VCaP (cell line): Measurements from ENCODE around the gene RASA1.

Experiments used
- H3K27ac ChIP-seq: fragments of 450-650 bp; 2 replicates; pipeline ENCODE4 v1.5.1; 2017
- CTCF ChIP-seq: fragments of 450-650 bp; conservative IDR thresholded peaks from 2 replicates; pipeline ENCODE4 v1.5.1; 2017; ENCODE audit warnings: mild to moderate bottlenecking, moderate library complexity

Gene RASA1

GRCh38 chr5:87329114-87329513 lies 61.4 kb downstream of the RASA1 start:
- no peak overlapping the region for H3K27ac ChIP-seq
- no peak for TF ChIP-seq CTCF

DNA sequence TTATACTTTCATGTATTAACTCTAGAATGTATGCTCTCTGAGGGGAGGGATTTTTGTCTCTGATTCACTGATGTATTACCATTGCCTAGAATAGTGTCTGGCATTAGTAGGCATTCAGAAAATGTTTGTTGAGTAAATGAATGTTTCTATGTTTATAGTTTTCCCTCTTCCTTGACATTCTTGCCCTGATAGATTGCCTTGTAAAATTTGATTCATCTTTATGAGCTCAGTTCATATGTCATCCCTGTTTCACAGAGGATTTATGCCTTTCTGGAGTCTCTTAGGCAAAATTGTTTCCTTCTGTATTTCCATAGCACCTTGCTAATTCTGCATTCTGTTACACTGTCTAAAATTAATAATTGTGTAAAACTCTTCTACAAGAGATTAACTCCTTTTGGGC lies 72.3 kb downstream of the RASA1 start:
- no peak for TF ChIP-seq CTCF
- H3K27ac ChIP-seq = no peak overlapping the region

DNA sequence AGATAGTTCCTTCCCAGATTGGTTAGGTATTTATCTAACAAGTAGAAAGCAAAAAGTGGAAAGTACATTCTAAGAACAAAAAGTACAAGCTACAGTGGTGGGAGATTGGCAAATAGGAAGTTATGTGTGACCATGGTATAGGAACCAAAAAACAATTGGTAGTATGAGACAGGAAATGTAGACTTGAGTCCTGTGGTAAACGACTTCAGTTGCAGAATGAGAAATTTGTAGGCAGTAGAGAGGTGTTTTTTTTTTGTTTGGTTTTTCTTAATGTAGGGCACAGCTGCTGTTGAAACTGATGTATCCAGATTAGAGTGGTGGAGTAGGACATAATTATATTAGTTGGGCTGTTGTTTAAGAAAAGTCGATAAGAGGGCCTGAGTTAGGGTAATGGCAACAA lies 73.0 kb downstream of the RASA1 start:
- no peak for TF ChIP-seq CTCF
- H3K27ac ChIP-seq = no peak overlapping the region

DNA sequence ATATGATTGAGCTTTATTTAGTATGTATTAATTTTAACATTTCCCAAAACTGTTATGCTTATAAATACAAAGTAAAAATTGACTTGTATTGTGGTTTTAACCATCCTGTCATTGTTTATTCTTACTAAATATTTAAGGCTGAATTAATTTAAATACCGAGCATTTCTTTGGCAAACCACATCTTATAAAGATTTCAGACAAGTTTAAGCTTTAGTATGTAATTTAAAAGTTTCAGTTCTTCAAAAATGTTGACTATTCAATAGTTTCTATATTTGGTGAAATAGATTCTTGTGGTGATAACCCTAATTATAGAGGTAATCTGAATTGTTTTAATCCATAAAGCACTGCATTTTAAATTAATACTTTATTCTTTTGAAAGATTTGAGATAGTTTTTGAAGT lies 79.6 kb downstream of the RASA1 start:
- H3K27ac ChIP-seq = no peak overlapping the region
- no peak for TF ChIP-seq CTCF

- TF ChIP-seq CTCF = no peak
- no peak overlapping the region for H3K27ac ChIP-seq
Observed at GRCh38 chr5:87347841-87348240, 80.2 kb downstream of the RASA1 start.

- TF ChIP-seq CTCF = no peak
- no peak overlapping the region for H3K27ac ChIP-seq
Observed at GRCh38 chr5:87354496-87354895, 86.8 kb downstream of the RASA1 start.

DNA sequence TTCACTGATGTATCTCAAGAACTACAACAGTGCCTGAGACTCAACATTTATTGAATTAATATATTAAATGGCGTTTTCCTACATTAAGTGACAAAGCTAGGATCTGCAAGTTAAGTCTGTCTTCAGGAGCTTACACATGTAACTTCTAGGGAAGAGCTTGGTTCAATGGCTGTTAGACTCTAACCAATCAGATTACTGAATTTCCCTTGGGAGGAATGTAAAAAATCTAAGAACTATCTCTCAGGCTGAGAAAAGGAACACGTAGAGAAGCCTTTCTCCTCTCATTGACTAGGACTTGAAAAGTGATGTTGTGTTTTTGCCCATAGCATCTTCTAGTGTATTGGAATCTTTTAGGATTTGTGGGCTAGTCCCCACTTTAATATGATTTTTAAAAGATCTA lies 91.4 kb downstream of the RASA1 start:
- no peak for TF ChIP-seq CTCF
- no peak overlapping the region for H3K27ac ChIP-seq

DNA sequence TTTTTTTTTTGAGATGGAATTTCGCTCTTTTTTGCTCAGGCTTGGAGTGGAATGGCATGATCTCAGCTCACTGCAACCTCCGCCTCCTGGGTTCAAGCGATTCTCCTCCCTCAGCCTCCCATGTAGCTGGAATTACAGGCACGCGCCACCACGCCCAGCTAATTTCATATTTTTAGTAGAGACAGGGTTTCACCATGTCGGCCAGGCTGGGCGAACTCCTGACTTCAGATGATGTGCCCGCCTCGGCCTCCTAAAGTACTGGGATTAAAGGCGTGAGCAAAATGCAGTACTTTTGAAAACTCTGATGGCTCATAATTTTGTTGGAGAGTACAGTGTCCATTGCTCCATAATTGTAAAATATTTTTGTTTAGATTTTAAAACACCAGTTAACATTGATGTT lies 92.4 kb downstream of the RASA1 start:
- TF ChIP-seq CTCF = no peak
- H3K27ac ChIP-seq = no peak overlapping the region
